HFF-Myc (cell line): ENCODE results near the gene VSTM2L.

Source experiments
- DNase-seq: peaks from one replicate; pipeline ENCODE4 v3.0.0-alpha.2; 2011; ENCODE audit warnings: low read depth; ENCODE audit errors: extremely low read depth
- H3K4me3 ChIP-seq: replicated peaks from 2 replicates; pipeline ENCODE4 v1.5.1; 2011; ENCODE audit warnings: low read depth, mild to moderate bottlenecking, control low read depth, low read length
- TF ChIP-seq, protein P1 (sequence below): IDR thresholded peaks from 2 replicates; pipeline ENCODE4 v1.5.1; 2012; ENCODE audit warnings: mild to moderate bottlenecking, low read depth, low read length, control low read depth; ENCODE audit errors: missing control alignments

Gene VSTM2L

DNA sequence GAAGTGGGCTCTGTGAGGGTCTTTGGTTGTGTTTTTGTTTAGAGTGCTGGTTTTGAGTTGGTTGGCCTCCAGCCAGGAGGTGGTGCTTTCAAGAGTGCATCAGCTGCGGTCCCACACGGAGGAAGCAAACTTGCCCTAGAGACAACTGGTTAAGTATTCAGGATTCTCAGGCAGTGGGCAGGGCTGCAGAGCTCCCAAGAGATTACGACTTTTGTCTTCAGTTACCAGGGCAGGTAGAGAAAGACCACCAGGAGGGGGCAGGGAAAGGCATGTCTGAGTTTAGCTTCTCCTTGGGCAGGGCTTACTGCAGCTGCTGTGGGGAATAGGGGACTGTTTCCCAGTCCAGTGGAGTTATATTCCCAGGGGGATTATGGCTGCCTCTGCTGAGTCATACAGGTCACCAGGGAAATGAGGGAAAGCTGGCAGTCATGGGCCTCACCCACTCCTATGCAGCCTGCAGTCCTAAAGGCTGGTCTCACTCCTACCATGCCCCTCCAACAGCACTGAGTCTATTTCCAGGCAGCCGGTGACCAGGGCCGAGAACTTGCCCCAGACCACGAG is 66.0 kb downstream of the VSTM2L start:
- no peak overlapping the region for H3K4me3 ChIP-seq
- DNase-seq, result no peak
- TF ChIP-seq, protein P1, sequence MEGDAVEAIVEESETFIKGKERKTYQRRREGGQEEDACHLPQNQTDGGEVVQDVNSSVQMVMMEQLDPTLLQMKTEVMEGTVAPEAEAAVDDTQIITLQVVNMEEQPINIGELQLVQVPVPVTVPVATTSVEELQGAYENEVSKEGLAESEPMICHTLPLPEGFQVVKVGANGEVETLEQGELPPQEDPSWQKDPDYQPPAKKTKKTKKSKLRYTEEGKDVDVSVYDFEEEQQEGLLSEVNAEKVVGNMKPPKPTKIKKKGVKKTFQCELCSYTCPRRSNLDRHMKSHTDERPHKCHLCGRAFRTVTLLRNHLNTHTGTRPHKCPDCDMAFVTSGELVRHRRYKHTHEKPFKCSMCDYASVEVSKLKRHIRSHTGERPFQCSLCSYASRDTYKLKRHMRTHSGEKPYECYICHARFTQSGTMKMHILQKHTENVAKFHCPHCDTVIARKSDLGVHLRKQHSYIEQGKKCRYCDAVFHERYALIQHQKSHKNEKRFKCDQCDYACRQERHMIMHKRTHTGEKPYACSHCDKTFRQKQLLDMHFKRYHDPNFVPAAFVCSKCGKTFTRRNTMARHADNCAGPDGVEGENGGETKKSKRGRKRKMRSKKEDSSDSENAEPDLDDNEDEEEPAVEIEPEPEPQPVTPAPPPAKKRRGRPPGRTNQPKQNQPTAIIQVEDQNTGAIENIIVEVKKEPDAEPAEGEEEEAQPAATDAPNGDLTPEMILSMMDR, result no peak

DNA sequence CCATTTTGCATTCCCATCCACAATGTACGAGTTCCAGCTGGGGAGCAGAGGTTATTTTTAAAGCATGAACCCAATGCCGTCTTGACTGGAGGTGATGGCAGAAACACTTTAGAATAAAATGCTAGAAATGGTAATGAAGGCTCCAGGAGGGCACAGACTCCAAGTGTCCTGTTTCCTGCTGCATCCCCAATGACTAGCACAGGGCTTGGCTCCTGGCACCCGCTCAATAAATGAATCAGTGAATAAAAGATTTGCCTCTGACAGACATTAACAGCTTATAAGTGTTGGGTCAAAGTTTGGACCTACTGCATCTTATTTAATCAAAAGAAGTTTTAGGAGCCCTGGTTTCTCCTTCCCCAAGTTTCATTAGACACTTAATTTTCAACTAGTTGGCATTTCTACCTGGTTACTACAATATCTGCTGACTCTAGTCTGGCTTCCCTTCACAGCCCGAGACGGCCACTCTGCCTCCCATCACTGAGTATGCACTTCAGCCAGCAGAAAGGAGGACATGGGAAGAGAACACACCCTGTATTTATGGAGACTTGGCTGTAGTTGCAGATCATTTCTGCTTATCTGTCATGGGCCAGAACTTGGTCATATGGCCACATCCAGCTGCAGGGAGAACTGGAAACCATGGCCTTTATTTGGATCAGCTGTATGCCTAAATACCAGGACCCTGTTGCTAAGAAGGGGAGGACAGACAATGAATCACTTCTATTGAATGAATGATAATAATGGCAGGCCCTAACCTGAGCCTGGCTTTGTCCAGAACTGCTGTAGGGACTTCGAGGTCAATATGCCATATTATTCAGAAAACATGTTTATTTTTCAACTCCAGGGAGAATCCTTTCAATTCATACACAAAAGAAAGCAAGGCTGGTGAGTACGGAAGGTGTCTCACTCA is 67.3 kb downstream of the VSTM2L start:
- DNase-seq, result no peak
- no peak overlapping the region for H3K4me3 ChIP-seq
- TF ChIP-seq, protein P1, result no peak

DNA sequence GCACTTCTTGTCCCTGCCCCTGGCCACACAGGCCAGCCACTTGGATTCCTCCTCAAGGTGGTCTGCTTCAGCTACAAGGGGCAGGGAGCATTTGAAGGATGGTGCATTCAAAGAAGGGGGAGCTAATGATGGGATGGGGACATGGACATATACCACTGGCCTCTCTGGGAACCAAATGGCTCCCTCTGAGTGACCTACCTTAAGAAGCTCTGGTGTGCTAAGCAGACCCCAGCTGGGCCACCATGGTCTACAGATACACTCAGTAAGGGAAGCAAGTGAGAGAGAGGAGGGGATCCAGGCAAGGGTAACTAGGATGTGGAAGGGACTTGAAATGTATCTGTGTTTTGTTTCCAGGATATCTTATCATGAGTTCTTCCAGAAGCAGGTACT is 67.9 kb downstream of the VSTM2L start:
- TF ChIP-seq, protein P1, result no peak
- DNase-seq, result no peak
- no peak overlapping the region for H3K4me3 ChIP-seq

DNA sequence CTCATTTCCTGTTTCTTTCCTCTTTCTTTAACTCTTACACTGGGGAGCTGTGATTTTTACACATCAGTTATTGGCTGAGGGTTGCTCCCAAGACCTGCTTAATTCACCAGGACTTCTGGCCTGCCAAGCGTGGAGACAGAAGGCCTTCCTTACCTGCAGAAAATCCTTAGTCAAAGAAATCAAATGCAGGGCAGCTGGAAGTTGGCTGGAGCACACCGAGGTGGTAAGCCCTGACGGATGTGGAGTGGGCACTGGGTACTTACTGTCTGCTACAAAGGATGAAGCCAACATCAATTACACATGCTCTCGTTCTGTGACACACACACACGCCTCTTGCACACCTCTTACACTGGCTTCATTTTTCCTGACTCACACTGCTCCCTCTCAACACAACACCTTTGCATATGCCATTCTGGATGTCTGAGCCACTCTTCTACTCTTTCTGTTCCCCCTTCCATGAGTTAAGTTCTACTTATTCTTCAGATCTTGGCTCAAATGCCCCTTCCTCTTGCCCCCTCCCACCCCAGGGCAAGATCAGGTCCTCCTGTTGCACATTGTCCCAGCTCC is 68.7 kb downstream of the VSTM2L start:
- TF ChIP-seq, protein P1, result no peak
- H3K4me3 ChIP-seq, result no peak overlapping the region
- DNase-seq, result no peak

DNA sequence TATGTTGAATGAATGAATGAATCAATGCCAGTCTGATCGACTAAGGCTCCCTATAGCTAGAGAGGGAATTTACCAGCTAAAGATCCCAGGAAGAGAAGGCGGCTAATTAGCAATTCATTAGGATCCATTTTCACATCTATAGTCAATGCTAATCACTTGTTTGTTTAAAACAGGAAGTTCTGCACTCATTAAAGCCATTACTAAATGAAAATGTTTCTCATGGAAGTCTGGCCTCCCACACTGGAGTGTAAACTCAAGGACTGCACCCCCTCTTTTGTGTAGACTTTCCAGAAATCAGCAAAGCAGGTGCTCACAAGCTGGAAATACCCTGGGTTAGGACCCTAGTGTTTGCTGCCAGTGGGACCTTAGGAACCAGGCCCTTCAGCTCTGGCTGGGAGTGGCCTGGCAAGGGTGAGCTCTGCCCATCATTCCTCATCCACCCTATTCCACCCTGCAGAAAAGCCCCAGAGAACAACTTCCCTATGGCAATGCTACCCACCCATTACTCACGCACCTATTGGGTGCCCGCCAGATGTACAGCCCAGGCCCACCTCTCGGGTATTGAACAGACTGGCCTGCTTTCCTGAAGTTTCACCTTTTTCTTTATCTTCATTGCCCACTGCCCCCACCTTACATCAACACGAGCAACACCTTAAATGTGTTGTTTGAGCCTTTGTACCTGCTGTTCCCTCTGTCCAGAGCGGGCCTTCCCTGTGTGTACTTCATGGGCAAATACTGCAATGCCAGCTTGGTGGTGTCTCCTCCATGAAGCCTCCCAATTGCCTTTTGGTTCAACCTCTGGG is 69.5 kb downstream of the VSTM2L start:
- DNase-seq, result no peak
- H3K4me3 ChIP-seq, result no peak overlapping the region
- TF ChIP-seq, protein P1, result no peak

DNA sequence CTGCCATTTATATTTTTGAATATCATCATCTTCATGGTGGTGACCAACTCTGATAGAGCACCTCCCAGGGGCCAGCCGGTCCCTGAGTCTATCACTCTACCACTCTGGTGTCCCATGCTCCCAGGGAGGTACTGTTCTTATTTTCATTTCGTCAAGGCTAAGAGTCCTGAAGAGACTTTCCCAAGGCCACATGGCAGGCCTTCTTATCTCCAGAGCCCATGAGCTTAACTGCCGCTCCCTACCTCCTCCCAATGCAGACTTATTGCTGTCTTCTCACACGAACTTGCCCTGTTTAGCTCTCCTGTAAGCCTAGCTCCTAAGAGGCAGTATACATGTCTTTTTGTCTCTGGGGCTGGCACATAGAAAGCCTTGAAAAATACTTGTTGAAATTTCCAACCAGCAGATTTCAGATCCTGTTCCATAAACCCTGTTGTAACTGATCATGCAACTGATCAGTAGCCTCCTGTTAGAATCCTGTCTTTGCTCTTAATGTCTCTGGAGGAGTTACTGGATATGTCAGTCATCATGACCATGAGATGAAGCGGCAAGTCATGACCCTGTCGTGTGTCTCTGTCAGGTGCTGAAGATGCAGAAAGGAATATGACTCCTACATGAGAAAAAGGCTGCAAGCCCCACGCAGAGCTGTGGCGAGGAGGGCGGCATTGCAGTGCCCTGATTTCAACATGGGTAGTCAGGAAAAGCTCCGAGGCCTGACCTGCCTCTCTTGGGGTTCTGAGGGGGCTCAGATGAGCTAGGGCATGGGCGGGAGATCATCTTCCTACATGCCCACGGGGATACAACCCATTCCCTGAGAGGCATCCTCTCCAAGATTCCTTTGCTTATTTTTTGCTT is 70.4 kb downstream of the VSTM2L start:
- TF ChIP-seq, protein P1, result no peak
- H3K4me3 ChIP-seq, result no peak overlapping the region
- no peak for DNase-seq
